ENCODE measurements around the gene PCDHA13.

- no peak for TF ChIP-seq POLR2A (IDR thresholded peaks at IDR 0.05)
- no peak for TF ChIP-seq CTCF (IDR thresholded peaks at IDR 0.05)
Measured at GRCh38 chr5:140923601-140924000, 41.7 kb downstream of the PCDHA13 start.
